A549 (cell line): Measurements from ENCODE around the gene CAB39. TPM values are rescaled to one million over a fixed set of nuclear protein-coding genes. Genes with fewer than 3 reads are reported as not detected.
"Not testable (repeated sequence)": the region's sequence is repeated elsewhere in the genome, so short reads cannot be mapped to it uniquely, and the experiment has no call there.

Experiments
- ATAC-seq, 2 experiments: fragments of 200-7000 bp in 1 of 2; fragments of >200 bp in 1 of 2; cut with Nextera tagmentation in 1 of 2; cut with Tn5 transposase in 1 of 2; 3 replicates each; pipeline versions ENCODE4 v1.8.0 to v1.9.1; 2018 to 2020; ENCODE audit warnings: mild to moderate bottlenecking in 1 of 2, moderate library complexity in 1 of 2
- CTCF ChIA-PET: fragments of 300-600 bp; sonication (Branson Sonifier 250); formaldehyde crosslinking; extraction: SDS; loops from one replicate; lab custom pipeline; 2021; ENCODE audit warnings: antibody characterized with exemption, inconsistent platforms; lab: Yijun Ruan, JAX
- POLR2A ChIA-PET: fragments of 350-600 bp; formaldehyde crosslinking; extraction: SDS; loops from one replicate; lab custom pipeline; 2021; ENCODE audit warnings: antibody characterized with exemption, inconsistent platforms; lab: Yijun Ruan, JAX
- DNase-seq, 2 experiments: peaks; one replicate each; pipeline versions ENCODE4 v3.0.0 to v3.0.0-alpha.2; 2011 to 2016; ENCODE audit warnings: low read depth in 1 of 2, low spot score in 1 of 2
- FAIRE-seq: peaks from 2 replicates; lab custom pipeline; 2011; peaks lifted over from hg19 to GRCh38; lab: Jason Lieb, UNC
- H3K27ac ChIP-seq, 2 experiments: fragments of >200 bp; sonication (Bioruptor Twin); formaldehyde crosslinking; 3 replicates each; pipeline ENCODE4 v1.5.1; 2016 to 2017
- H3K4me1 ChIP-seq: fragments of >200 bp; sonication (Bioruptor Twin); formaldehyde crosslinking; 3 replicates; pipeline ENCODE4 v1.6.1; 2016
- H3K4me2 ChIP-seq: fragments of >200 bp; sonication (Bioruptor Twin); formaldehyde crosslinking; 3 replicates; pipeline ENCODE4 v1.6.1; 2016
- H3K4me3 ChIP-seq: fragments of >200 bp; sonication (Bioruptor Twin); formaldehyde crosslinking; 3 replicates; pipeline ENCODE4 v1.5.1; 2016
- H3K9me3 ChIP-seq: fragments of >200 bp; sonication (Bioruptor Twin); formaldehyde crosslinking; 3 replicates; pipeline ENCODE4 v1.6.1; 2016
- CBX8 ChIP-seq: fragments of 200-600 bp; sonication (generic); IDR thresholded peaks from 2 replicates; pipeline ENCODE4 v1.6.1; 2016
- CHD2 ChIP-seq: fragments of 150-350 bp; IDR thresholded peaks from 2 replicates; pipeline ENCODE4 v1.6.1; 2014; ENCODE audit warnings: low read length; ENCODE audit not compliant: partially characterized antibody
- CTCF ChIP-seq: fragments of >200 bp; sonication (Bioruptor Twin); formaldehyde crosslinking; IDR thresholded peaks from 3 replicates; pipeline ENCODE4 v1.5.1; 2016
- E2F6 ChIP-seq: IDR thresholded peaks from 2 replicates; pipeline ENCODE4 v1.6.1; 2012; ENCODE audit warnings: low read depth, borderline replicate concordance
- EHMT2 ChIP-seq: fragments of 200-600 bp; sonication (generic); IDR thresholded peaks from 2 replicates; pipeline ENCODE4 v1.6.1; 2016; ENCODE audit warnings: antibody characterized with exemption, low read depth, mild to moderate bottlenecking, moderate library complexity
- ESRRA ChIP-seq: fragments of 150-350 bp; IDR thresholded peaks from 2 replicates; pipeline ENCODE4 v1.6.1; 2014; ENCODE audit warnings: mild to moderate bottlenecking, low read length, borderline replicate concordance
- JUN ChIP-seq, 2 experiments: fragments of >200 bp; sonication (Bioruptor Twin); formaldehyde crosslinking; IDR thresholded peaks; 2 replicates in 1 of 2; 3 replicates in 1 of 2; pipeline ENCODE4 v1.6.1; 2016 to 2017
- JUNB ChIP-seq: fragments of >200 bp; sonication (Bioruptor Twin); formaldehyde crosslinking; IDR thresholded peaks from 2 replicates; pipeline ENCODE4 v1.6.1; 2016
- MAZ ChIP-seq: fragments of 150-350 bp; IDR thresholded peaks from 2 replicates; pipeline ENCODE4 v1.6.1; 2014; ENCODE audit warnings: antibody characterized with exemption, low read depth, low read length, borderline replicate concordance
- NPAS2 ChIP-seq: fragments of 250-450 bp; sonication (Bioruptor Pico); IDR thresholded peaks from 2 replicates; pipeline ENCODE4 v1.8.0; 2022; ENCODE audit warnings: mild to moderate bottlenecking, moderate library complexity, borderline replicate concordance
- NR3C1 ChIP-seq: fragments of >200 bp; sonication (Bioruptor Twin); formaldehyde crosslinking; IDR thresholded peaks from 3 replicates; pipeline ENCODE4 v1.6.1; 2017
- PHF8 ChIP-seq: fragments of 200-600 bp; sonication (generic); IDR thresholded peaks from 2 replicates; pipeline ENCODE4 v1.6.1; 2016; ENCODE audit warnings: low read depth, mild to moderate bottlenecking, antibody characterized with exemption, moderate library complexity, borderline replicate concordance
- POLR2AphosphoS2 ChIP-seq: conservative IDR thresholded peaks from 2 replicates; pipeline ENCODE4 v1.6.1; 2012; ENCODE audit warnings: low read length, improper control_type of control experiment, inconsistent platforms
- RAD21 ChIP-seq, 2 experiments: fragments of >200 bp in 1 of 2; sonication (Bioruptor Twin) in 1 of 2; formaldehyde crosslinking in 1 of 2; IDR thresholded peaks in 1 of 2; conservative IDR thresholded peaks in 1 of 2; 2 replicates in 1 of 2; 3 replicates in 1 of 2; pipeline ENCODE4 v1.6.1; 2012 to 2018; ENCODE audit warnings: inconsistent platforms in 1 of 2
- RCOR1 ChIP-seq: fragments of 150-350 bp; IDR thresholded peaks from 2 replicates; pipeline ENCODE4 v1.6.1; 2014; ENCODE audit warnings: antibody characterized with exemption, low read length, low read depth
- RNF2 ChIP-seq: fragments of 200-600 bp; sonication (generic); IDR thresholded peaks from 2 replicates; pipeline ENCODE4 v1.6.1; 2016; ENCODE audit warnings: low read depth, mild to moderate bottlenecking, antibody characterized with exemption, moderate library complexity, borderline replicate concordance
- ZNF302 ChIP-seq: fragments of 250-450 bp; sonication (Bioruptor Pico); IDR thresholded peaks from 2 replicates; pipeline ENCODE4 v1.9.0; 2021; ENCODE audit warnings: inconsistent platforms, mild to moderate bottlenecking, moderate library complexity
- WGBS: methylation state at CpG from one replicate; pipeline ENCODE4 v1.1.6; 2017; ENCODE audit errors: missing lambda C conversion rate; 5-methylcytosine and 5-hydroxymethylcytosine counted together
- polyA plus RNA-seq, 4 experiments: library from polyadenylated mRNA; depleted of rRNA in 3 of 4; stranded (reverse); fragments of >200 nt; fragmentation: RNase III in 1 of 4; extraction: RNeasy Plus Mini Kit Qiagen cat#74134 plus additional on column Dnase treatment in 1 of 4; gene quantifications; 2 replicates in 3 of 4; 3 replicates in 1 of 4; pipeline ENCODE4 v1.2.3, GENCODE V29; 2011 to 2017
- TF ChIP-seq, protein P1 (sequence below): fragments of 250-450 bp; sonication (Bioruptor Pico); IDR thresholded peaks from 2 replicates; pipeline ENCODE4 v1.5.0; 2020; ENCODE audit warnings: low read depth, mild to moderate bottlenecking, moderate library complexity
- TF ChIP-seq, protein P2 (sequence below): fragments of 150-350 bp; IDR thresholded peaks from 2 replicates; pipeline ENCODE4 v1.6.1; 2014; ENCODE audit warnings: low read depth, mild to moderate bottlenecking, low read length
- TF ChIP-seq, protein P3 (sequence below): fragments of 450-650 bp; IDR thresholded peaks from 2 replicates; pipeline ENCODE4 v1.6.1; 2014; ENCODE audit warnings: antibody characterized with exemption

The CAB39 gene
- polyA plus RNA-seq, 2 of the 4 experiments (the other 2 are of a cell fraction), result 28.4 to 54.2 TPM

DNA sequence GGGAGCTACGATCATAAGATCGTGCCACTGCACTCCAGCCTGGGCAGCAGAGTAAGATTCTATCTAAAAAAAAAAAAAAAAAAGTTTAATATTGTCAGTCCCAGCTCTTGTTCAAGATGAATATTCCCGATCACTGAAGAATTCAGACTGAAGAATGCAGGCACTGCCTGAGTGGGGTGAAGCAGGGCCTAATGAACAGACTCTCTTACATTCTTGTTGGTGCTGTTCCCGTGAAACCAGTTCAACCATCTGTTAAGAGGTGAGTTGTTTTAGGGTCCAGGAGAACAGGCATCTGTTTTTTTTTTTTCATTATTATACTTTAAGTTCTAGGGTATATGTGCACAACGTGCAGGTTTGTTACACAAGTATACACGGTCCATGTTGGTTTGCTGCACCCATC is 17.1 kb upstream of the CAB39 start:
- WGBS, result 72% methylated on average over 6 of the region's 6 CpGs
- CTCF ChIA-PET, result no interaction called here
- ATAC-seq (no peak), DNase-seq (no peak), FAIRE-seq (no peak)
- H3K27ac ChIP-seq, result no peak overlapping the region
- TF ChIP-seq RNF2, result no peak
- TF ChIP-seq CBX8, result no peak
- no peak for TF ChIP-seq POLR2AphosphoS2
- TF ChIP-seq JUN (IDR thresholded peaks at IDR 0.05), result no peak
- no peak for TF ChIP-seq NPAS2 (CRISPR knock-in tag)
- TF ChIP-seq E2F6, result no peak
- no peak for TF ChIP-seq JUNB
- no peak for TF ChIP-seq EHMT2
- TF ChIP-seq, protein P1, sequence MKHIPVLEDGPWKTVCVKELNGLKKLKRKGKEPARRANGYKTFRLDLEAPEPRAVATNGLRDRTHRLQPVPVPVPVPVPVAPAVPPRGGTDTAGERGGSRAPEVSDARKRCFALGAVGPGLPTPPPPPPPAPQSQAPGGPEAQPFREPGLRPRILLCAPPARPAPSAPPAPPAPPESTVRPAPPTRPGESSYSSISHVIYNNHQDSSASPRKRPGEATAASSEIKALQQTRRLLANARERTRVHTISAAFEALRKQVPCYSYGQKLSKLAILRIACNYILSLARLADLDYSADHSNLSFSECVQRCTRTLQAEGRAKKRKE, result no peak
- TF ChIP-seq, protein P2, sequence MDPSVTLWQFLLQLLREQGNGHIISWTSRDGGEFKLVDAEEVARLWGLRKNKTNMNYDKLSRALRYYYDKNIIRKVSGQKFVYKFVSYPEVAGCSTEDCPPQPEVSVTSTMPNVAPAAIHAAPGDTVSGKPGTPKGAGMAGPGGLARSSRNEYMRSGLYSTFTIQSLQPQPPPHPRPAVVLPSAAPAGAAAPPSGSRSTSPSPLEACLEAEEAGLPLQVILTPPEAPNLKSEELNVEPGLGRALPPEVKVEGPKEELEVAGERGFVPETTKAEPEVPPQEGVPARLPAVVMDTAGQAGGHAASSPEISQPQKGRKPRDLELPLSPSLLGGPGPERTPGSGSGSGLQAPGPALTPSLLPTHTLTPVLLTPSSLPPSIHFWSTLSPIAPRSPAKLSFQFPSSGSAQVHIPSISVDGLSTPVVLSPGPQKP, result no peak
- TF ChIP-seq MAZ, result no peak
- no peak for TF ChIP-seq ESRRA
- no peak for TF ChIP-seq NR3C1
- no peak for TF ChIP-seq CTCF
- no peak overlapping the region for H3K4me2 ChIP-seq
- H3K4me3 ChIP-seq, result no peak overlapping the region
- peaks cover 8% of the 10 kb centered on the region; the same call in 2 of the 3 replicates for H3K4me1 ChIP-seq
- no peaks in the 10 kb centered on the region for H3K9me3 ChIP-seq
- POLR2A ChIA-PET, result no interaction called here

DNA sequence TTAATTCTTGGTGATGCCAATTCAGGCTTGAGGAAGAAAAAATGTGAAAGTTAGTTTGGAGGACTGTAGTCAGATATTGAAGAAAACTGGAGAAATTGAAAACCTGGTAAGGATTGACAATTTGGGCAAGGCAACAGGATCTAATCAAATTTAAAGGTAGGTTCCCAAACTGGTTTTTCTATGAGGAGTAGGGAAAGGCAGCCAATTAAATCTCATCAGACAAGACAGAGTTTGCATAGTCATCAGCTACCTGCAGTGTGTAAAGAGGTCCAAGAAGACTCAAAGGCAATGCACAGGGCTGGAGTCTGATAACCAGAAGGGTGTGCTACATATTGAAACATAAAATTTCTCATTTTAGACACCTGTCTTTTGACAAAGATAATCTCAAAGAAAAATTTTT is 16.0 kb upstream of the CAB39 start:
- H3K27ac ChIP-seq, result no peak overlapping the region
- DNase-seq (no peak), FAIRE-seq (no peak), ATAC-seq (no peak)
- H3K4me1 ChIP-seq, result no peaks in the 10 kb centered on the region
- ChIA-PET CTCF (no interaction called here), POLR2A (no interaction called here)
- H3K4me2 ChIP-seq, result no peak overlapping the region
- H3K9me3 ChIP-seq, result no peaks in the 10 kb centered on the region
- no peak overlapping the region for H3K4me3 ChIP-seq
- TF ChIP-seq CHD2 (no peak), MAZ (no peak), RNF2 (no peak), RAD21 (conservative IDR thresholded peaks at IDR 0.05 in 1 of 2, IDR thresholded peaks at IDR 0.05 in 1 of 2) (no peak), NR3C1 (no peak), ZNF302 (CRISPR knock-in tag) (no peak), ESRRA (no peak)
- TF ChIP-seq, protein P1, result no peak
- TF ChIP-seq, all 56 proteins: peak for 0

GRCh38 chr2:230697676-230698075 is 15.0 kb upstream of the CAB39 start:
- FAIRE-seq, result no peak

DNA sequence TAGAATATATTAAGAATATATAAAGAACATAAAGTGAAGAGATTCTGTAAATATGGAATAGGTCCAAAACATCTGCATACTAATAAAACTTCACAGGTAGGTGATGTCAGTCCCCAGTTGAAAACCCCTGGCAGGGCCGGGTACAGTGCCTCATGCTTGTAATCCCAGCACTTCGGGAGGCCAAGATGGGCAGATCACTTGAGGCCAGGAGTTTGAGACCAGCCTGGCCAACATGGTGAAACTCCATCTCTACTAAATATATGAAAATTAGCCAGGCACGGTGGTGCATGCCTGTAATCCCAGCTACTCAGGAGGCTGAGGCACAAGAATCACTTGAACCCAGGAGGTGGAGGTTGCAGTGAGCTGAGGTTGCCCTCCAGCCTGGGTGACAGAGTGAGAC is 13.9 kb upstream of the CAB39 start:
- not testable (repeated sequence) for H3K4me1 ChIP-seq

More at GRCh38 chr2:230697676-230698075, 15.0 kb upstream of the CAB39 start:
- Histone ChIP-seq H3K4me1 (no peaks in the 10 kb centered on the region), H3K27ac (no peak overlapping the region), H3K4me3 (no peak overlapping the region), H3K9me3 (no peaks in the 10 kb centered on the region), H3K4me2 (no peak overlapping the region)
- POLR2A ChIA-PET, result no interaction called here
- 87% methylated on average over 4 of the region's 4 CpGs for WGBS
- no peak for TF ChIP-seq RCOR1
- TF ChIP-seq PHF8, result no peak
- TF ChIP-seq, protein P3, sequence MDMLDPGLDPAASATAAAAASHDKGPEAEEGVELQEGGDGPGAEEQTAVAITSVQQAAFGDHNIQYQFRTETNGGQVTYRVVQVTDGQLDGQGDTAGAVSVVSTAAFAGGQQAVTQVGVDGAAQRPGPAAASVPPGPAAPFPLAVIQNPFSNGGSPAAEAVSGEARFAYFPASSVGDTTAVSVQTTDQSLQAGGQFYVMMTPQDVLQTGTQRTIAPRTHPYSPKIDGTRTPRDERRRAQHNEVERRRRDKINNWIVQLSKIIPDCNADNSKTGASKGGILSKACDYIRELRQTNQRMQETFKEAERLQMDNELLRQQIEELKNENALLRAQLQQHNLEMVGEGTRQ, result no peak
- CTCF ChIA-PET, result no interaction called here
- no peak for DNase-seq
- ATAC-seq, result no peak

More for the DNA sequence above, 13.9 kb upstream of the CAB39 start:
- H3K4me2 ChIP-seq, H3K9me3 ChIP-seq, ATAC-seq, DNase-seq, H3K27ac ChIP-seq, FAIRE-seq, CTCF ChIA-PET, H3K4me3 ChIP-seq: not testable (repeated sequence)
- WGBS, result 45% methylated on average over 3 of the region's 3 CpGs
- POLR2A ChIA-PET, result interaction anchor here (0.6 kb wide), 1 partner anchor 753 kb away, joined by 3 read pairs; no protein-coding TSS in a partner anchor
